Left renal pelvis (tissue), 4 donors: ENCODE measurements around the gene SNRK. TPM values are rescaled to one million over a fixed set of nuclear protein-coding genes. Genes with fewer than 3 reads are reported as not detected.
"Not testable (repeated sequence)": the region's sequence is repeated elsewhere in the genome, so short reads cannot be mapped to it uniquely, and the experiment has no call there.

Experiments
- DNase-seq, 4 donors: peaks; one replicate each; pipeline ENCODE4 v3.0.0-alpha.2; 2013; ENCODE audit warnings: low read depth in 4 of 4, low spot score in 3 of 4
- polyA plus RNA-seq, 4 donors: library from polyadenylated mRNA; unstranded; fragments of 120-200 nt; gene quantifications; one replicate each; pipeline ENCODE4 v1.2.1, GENCODE V29; 2013; ENCODE audit not compliant: insufficient read length in 4 of 4

SNRK gene
- polyA plus RNA-seq, 4 donors: 31.0 to 59.5 (median 52.3) TPM

DNA sequence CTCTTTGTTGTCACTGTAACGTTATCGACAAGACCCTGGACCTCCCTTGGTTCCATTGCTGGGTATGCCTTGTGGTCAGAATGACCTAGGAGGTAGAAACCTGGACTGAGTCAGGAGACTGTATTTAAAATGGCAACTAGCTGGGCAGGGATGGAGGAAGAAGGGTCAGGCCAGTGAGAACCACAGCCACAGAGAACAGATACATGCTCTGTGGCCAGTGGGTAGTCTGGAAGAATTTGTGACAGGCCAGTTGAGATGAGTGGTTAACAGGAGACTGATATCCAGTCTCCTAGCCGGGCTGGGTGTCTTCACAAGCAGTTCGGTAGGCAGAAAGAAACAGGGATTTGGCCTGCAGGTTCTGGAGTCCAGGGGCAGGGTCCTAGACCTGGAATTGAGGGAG is 58.9 kb downstream of the SNRK start:
- DNase-seq: no peak

DNA sequence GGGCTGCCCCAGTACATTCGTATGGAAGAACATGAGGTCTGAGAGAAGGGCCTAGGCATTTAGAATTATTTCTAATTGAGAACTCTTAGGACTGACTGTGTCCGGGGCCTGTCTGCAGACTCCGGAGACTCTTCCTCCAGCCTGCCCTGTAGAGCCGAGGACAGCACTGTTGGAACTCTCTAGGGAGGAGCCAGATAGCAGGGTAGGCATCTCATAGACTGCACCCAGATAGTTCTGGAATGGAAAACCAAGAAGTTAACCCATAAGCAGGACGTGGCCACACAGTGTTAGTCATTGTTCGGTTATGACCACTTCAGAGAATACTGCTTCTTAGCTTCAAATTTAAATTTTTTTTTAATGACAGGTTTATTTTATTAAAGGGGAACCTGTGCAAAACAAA is 59.5 kb downstream of the SNRK start:
- DNase-seq: no peak

DNA sequence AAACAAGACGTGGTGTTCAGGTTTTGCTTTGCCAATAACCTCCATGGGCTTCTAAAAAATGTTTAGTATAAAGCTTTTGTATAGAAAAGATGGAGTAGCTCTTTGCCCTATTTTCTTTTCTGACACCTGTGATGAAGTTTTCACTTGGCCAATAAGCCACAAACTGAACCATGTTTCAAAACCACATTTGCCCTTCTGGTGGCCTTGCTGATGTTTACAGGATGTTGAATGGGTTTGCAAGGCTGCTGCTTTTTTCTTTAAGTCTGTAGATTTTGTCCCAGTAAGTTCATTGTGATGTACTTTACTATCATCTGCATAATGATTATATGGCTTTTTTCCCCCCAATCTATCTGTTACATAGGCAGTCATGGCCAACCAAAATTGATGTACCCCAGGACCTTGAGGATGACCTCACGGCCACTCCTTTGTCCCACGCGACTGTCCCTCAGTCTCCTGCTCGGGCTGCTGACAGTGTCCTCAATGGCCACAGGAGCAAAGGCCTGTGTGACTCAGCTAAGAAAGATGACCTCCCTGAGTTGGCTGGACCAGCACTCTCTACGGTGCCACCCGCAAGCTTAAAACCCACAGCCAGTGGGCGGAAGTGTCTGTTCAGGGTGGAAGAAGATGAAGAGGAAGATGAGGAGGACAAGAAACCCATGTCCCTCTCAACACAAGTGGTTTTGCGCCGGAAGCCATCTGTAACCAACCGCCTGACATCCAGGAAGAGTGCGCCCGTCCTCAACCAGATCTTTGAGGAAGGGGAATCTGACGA is 60.8 kb downstream of the SNRK start:
- DNase-seq: no peak

DNA sequence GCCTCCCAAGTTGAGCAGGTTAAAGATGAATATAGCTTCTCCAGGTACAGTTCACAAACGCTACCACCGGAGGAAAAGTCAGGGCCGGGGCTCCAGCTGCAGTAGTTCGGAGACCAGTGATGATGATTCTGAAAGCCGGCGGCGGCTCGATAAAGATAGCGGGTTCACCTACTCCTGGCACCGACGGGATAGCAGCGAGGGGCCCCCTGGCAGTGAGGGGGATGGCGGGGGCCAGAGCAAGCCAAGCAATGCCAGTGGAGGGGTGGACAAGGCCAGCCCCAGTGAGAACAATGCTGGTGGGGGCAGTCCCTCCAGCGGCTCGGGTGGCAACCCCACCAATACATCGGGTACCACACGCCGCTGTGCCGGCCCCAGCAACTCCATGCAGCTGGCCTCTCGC is 61.4 kb downstream of the SNRK start:
- no peak for DNase-seq

- DNase-seq: no peak
Measured at GRCh38 chr3:43348350-43348749, 62.0 kb downstream of the SNRK start.

- no peak for DNase-seq
Measured at GRCh38 chr3:43348852-43349574, 62.7 kb downstream of the SNRK start.

GRCh38 chr3:43349716-43350115 is 63.4 kb downstream of the SNRK start:
- no peak for DNase-seq

DNA sequence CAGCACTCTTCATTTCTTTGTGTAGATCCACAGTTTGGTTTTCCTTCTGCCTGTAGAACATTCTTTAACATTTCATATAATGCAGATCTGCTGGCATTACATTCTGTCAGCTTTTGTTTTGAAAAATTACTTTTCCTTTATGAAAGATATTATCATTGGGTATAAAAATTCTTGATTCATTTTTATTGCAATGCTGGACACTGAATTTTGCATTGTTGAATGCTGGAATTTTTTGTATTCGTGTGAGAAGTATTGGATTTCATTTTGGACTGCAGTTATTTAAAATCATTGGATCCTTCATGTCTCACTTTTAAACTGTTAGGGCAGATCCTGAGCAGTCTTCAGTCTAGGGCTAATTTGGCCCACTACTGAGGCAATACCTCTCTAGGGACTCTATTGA is 67.1 kb downstream of the SNRK start:
- no peak for DNase-seq

GRCh38 chr3:43353923-43354670 is 67.8 kb downstream of the SNRK start:
- DNase-seq: no peak

GRCh38 chr3:43356033-43356432 is 69.7 kb downstream of the SNRK start:
- not testable (repeated sequence) for DNase-seq

- no peak for DNase-seq
Measured at GRCh38 chr3:43361077-43361476, 74.7 kb downstream of the SNRK start.

- no peak for DNase-seq
Measured at GRCh38 chr3:43362183-43362582, 75.8 kb downstream of the SNRK start.

- no peak for DNase-seq
Measured at GRCh38 chr3:43362961-43363360, 76.6 kb downstream of the SNRK start.

- no peak for DNase-seq
Measured at GRCh38 chr3:43363621-43364266, 77.4 kb downstream of the SNRK start.

GRCh38 chr3:43364494-43364893 is 78.2 kb downstream of the SNRK start:
- DNase-seq: no peak

DNA sequence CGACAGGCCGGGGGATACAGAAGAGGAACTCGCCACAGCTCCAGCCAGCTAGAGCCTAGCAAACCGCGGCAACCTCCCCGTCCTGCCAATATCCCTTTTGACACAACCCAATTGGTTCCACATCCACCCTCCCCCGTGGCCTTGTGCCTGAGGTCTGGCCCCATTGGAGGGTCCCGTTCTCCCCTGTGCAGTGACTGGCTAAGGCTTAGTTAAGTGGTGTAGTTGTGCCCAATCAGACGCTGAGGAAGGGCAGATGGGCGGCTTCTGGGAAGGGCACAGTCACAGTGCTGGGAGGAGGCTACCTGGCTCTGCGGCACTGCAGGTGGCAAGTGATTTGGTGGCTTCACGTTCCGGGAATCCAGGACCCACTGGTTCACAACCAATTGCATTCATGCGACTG is 78.6 kb downstream of the SNRK start:
- no peak for DNase-seq

- DNase-seq: no peak
Measured at GRCh38 chr3:43365601-43366305, 79.4 kb downstream of the SNRK start.

GRCh38 chr3:43366481-43366880 is 80.1 kb downstream of the SNRK start:
- no peak for DNase-seq

GRCh38 chr3:43366885-43367284 is 80.5 kb downstream of the SNRK start:
- DNase-seq: no peak
